Dermis lymphatic vessel endothelial cell (primary cell): Measurements from ENCODE around the gene MTFR2. TPM values are rescaled to one million over a fixed set of nuclear protein-coding genes. Genes with fewer than 3 reads are reported as not detected.

Experiments used
- total RNA-seq: library from RNA; depleted of rRNA; stranded (reverse); fragments of >200 nt; gene quantifications from 2 replicates; pipeline ENCODE4 v1.2.1, GENCODE V29; 2014

MTFR2 gene
- 0.54 and 1.1 TPM in 2 replicates for total RNA-seq

GRCh38 chr6:136249811-136250685 lies at the start of gene MTFR2:
TSS of gene MTFR2 (minus strand) at chr6:136250311. CDS start at chr6:136249099, 1,212 bp downstream.

DNA sequence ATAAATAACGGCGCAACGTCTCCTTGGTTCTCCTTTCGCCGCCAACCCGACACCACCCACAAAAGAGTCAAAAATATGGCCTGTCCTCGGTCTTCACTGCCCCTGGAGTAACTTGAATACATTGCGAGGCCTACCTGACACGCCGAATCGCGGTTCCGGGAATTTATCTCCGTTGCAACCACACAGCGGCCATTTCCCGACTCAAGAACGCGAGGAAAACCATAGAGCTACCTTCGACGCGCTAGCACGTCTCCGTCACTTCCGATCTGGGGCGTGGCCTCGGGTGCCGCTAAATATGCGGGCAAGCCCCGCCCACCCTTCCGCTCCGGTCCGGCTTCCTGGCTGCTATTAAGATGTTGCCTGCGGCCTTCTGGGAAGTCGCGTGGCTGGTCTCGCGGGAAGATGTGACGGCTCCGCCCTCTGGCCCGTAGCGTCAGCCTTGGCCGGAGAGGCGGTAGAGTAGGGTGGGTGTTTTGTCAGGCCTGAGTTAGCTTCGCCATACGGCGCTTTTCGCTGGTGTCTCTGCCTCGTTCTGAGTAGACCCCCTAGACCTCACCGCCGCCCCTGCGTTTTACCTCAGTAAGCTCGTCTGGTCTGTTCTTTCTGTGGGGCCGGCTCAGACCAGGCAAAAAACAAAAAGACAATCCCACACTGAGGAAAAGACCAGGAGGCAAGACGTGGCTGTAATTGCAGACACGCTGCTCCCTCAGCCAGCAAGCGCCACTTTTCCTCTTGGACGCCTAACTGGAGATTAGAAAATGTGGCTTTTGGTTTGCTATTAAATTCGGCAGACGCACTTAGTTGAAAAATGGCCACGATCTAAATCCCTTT lies 39.7 kb upstream of the MTFR2 start, which contains the start of gene BCLAF1:
Gene BCLAF1 (minus strand): TSS at position 268 of the 831 bp plus-strand sequence. CDS start 9,980 bp downstream, outside the sequence.

Other genes with a start within 250 kb of the MTFR2 start
- 85.0 and 109 TPM in 2 replicates for gene BCLAF1, start 39.5 kb upstream of the MTFR2 start, total RNA-seq